ENCODE measurements around the gene SYCN. TPM values are rescaled to one million over a fixed set of nuclear protein-coding genes. Genes with fewer than 3 reads are reported as not detected.

SYCN gene
- total RNA-seq, 2 donors from 2014 or later = not detected

DNA sequence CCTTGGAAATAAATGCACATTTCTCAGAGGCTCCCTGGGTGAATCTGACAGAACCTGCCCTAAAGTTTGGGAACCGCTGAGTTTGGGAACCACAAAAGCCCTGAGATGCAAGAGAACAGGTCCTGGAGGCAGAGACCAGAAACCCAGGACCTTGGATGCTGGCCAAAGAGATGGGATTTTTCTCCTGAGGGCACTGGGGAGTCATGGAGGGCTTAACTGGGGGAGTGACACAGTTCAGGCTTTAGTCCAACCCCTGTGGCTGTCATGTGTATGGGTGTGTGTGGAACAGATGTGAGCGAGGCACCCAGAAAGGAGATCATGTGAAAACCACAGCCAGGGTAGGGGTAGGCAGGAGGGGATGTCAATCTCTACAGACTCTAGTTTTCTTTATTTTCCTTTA is 11.2 kb downstream of the SYCN start:
- ATAC-seq (ENCODE audit: insufficient number of reproducible peaks, low FRiP score, low read depth) = no peak
- DNase-seq (ENCODE audit: low spot score) = no peak

GRCh38 chr19:39190768-39191167 is 13.3 kb downstream of the SYCN start:
- ATAC-seq (ENCODE audit: insufficient number of reproducible peaks, low FRiP score, low read depth) = no peak
- DNase-seq (ENCODE audit: low spot score) = no peak

More for the DNA sequence above, 11.2 kb downstream of the SYCN start:
- H3K9me3 ChIP-seq = no peaks in the 10 kb centered on the region
- H3K4me1 ChIP-seq (ENCODE audit: control insufficient read depth in 1 of 2, low read depth in 2 of 2) = peaks cover 4 to 6% of the 10 kb centered on the region in 2 donors
- no peaks in the 10 kb centered on the region for H3K36me3 ChIP-seq
- no peak overlapping the region for H3K4me3 ChIP-seq
- no peak overlapping the region for H3K27ac ChIP-seq
- no peaks in the 10 kb centered on the region for H3K27me3 ChIP-seq (replicated peaks; ENCODE audit: insufficient read depth)
- TF ChIP-seq, protein P1, sequence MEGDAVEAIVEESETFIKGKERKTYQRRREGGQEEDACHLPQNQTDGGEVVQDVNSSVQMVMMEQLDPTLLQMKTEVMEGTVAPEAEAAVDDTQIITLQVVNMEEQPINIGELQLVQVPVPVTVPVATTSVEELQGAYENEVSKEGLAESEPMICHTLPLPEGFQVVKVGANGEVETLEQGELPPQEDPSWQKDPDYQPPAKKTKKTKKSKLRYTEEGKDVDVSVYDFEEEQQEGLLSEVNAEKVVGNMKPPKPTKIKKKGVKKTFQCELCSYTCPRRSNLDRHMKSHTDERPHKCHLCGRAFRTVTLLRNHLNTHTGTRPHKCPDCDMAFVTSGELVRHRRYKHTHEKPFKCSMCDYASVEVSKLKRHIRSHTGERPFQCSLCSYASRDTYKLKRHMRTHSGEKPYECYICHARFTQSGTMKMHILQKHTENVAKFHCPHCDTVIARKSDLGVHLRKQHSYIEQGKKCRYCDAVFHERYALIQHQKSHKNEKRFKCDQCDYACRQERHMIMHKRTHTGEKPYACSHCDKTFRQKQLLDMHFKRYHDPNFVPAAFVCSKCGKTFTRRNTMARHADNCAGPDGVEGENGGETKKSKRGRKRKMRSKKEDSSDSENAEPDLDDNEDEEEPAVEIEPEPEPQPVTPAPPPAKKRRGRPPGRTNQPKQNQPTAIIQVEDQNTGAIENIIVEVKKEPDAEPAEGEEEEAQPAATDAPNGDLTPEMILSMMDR (IDR thresholded peaks at IDR 0.05) = no peak

GRCh38 chr19:39188960-39189359 is 15.1 kb downstream of the SYCN start:
- ATAC-seq (ENCODE audit: insufficient number of reproducible peaks, low FRiP score, low read depth) (no peak), DNase-seq (ENCODE audit: low spot score) (no peak)
- Histone ChIP-seq H3K4me3 (no peak overlapping the region), H3K36me3 (no peaks in the 10 kb centered on the region), H3K4me1 (ENCODE audit: control insufficient read depth in 1 of 2, low read depth in 2 of 2) (no peaks in the 10 kb centered on the region), H3K27ac (no peak overlapping the region), H3K9me3 (no peaks in the 10 kb centered on the region), H3K27me3 (replicated peaks; ENCODE audit: insufficient read depth) (no peaks in the 10 kb centered on the region)
- TF ChIP-seq, protein P1 (IDR thresholded peaks at IDR 0.05) = no peak

More at GRCh38 chr19:39190768-39191167, 13.3 kb downstream of the SYCN start:
- Histone ChIP-seq H3K36me3 (no peaks in the 10 kb centered on the region), H3K4me3 (no peak overlapping the region), H3K9me3 (no peaks in the 10 kb centered on the region), H3K4me1 (ENCODE audit: control insufficient read depth in 1 of 2, low read depth in 2 of 2) (no peaks in the 10 kb centered on the region), H3K27me3 (replicated peaks; ENCODE audit: insufficient read depth) (no peaks in the 10 kb centered on the region), H3K27ac (no peak overlapping the region)
- TF ChIP-seq, protein P1 (IDR thresholded peaks at IDR 0.05) = no peak

- no peak overlapping the region for H3K27ac ChIP-seq
- no peaks in the 10 kb centered on the region for H3K9me3 ChIP-seq
- no peaks in the 10 kb centered on the region for H3K4me1 ChIP-seq (ENCODE audit: control insufficient read depth in 1 of 2, low read depth in 2 of 2)
- TF ChIP-seq, protein P1 (IDR thresholded peaks at IDR 0.05) = peak; percentile 42
- no peaks in the 10 kb centered on the region for H3K36me3 ChIP-seq
- DNase-seq (ENCODE audit: low spot score) (no peak), ATAC-seq (ENCODE audit: insufficient number of reproducible peaks, low FRiP score, low read depth) (no peak)
- H3K4me3 ChIP-seq = no peak overlapping the region
- no peaks in the 10 kb centered on the region for H3K27me3 ChIP-seq (replicated peaks; ENCODE audit: insufficient read depth)
Observed at GRCh38 chr19:39187552-39187943, 16.5 kb downstream of the SYCN start.

DNA sequence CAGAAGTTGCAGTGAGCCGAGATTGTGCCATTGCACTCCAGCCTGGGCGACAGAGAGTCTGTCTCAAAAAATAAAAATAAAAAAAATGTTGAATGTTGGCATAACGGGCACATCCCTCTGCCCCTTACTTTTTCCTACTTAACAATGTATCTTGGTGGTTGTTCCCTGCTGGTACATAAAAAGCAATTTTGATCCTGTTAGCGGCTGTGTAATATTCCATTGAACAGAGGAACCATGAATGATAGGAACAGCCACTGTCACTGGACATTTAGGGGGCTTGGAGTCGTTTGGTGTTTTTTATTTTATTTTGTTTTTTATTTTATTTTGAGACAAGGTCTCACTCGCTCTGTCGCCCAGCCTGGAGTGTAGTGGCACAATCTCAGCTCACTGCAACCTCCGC is 17.7 kb downstream of the SYCN start:
- H3K9me3 ChIP-seq = no peaks in the 10 kb centered on the region
- H3K36me3 ChIP-seq = no peaks in the 10 kb centered on the region
- DNase-seq (ENCODE audit: low spot score) (no peak), ATAC-seq (ENCODE audit: insufficient number of reproducible peaks, low FRiP score, low read depth) (no peak)
- H3K27ac ChIP-seq = no peak overlapping the region
- H3K27me3 ChIP-seq (replicated peaks; ENCODE audit: insufficient read depth) = no peaks in the 10 kb centered on the region
- TF ChIP-seq, protein P1 (IDR thresholded peaks at IDR 0.05) = no peak
- H3K4me3 ChIP-seq = no peak overlapping the region
- H3K4me1 ChIP-seq (ENCODE audit: control insufficient read depth in 1 of 2, low read depth in 2 of 2) = no peaks in the 10 kb centered on the region

Data from thoracic aorta (tissue), 2 donors.